ENCODE measurements around the gene GPRC5A.

DNA sequence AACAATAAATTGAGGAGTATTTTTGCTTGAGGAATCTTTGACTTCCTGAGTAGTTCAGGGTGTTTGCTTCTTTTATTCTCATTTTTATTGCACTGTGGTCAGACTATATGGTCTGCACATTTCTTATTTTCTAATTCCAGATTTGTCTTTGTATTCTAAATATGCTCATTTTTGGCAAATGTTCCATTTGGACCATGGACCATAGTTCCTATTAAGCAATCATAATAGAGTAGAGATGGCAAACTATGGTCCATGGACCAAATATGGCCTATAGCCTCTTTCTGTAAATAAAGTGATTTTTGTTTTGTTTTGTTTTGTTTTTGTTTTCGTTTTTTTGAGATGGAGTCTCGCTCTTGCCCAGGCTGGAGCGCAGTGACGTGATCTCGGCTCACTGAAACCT lies 2.1 kb downstream of the GPRC5A start:
- TF ChIP-seq, protein P1, sequence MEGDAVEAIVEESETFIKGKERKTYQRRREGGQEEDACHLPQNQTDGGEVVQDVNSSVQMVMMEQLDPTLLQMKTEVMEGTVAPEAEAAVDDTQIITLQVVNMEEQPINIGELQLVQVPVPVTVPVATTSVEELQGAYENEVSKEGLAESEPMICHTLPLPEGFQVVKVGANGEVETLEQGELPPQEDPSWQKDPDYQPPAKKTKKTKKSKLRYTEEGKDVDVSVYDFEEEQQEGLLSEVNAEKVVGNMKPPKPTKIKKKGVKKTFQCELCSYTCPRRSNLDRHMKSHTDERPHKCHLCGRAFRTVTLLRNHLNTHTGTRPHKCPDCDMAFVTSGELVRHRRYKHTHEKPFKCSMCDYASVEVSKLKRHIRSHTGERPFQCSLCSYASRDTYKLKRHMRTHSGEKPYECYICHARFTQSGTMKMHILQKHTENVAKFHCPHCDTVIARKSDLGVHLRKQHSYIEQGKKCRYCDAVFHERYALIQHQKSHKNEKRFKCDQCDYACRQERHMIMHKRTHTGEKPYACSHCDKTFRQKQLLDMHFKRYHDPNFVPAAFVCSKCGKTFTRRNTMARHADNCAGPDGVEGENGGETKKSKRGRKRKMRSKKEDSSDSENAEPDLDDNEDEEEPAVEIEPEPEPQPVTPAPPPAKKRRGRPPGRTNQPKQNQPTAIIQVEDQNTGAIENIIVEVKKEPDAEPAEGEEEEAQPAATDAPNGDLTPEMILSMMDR (conservative IDR thresholded peaks at IDR 0.05 in 1 of 2, IDR thresholded peaks at IDR 0.05 in 1 of 2; ENCODE audit: low read depth in 1 of 2, low read length in 2 of 2): no peak
- no peak for TF ChIP-seq EZH2 (IDR thresholded peaks at IDR 0.05; ENCODE audit: low read length, missing control alignments)
